HL-60 (cell line): ENCODE data around the gene IL17C.

Source experiments
- CTCF ChIP-seq: IDR thresholded peaks from one replicate; pipeline ENCODE4 v1.5.1; 2011; ENCODE audit warnings: low read length, control low read depth, inconsistent platforms; ENCODE audit not compliant: insufficient read depth
- GABPA ChIP-seq: IDR thresholded peaks from 2 replicates; pipeline ENCODE4 v1.6.1; 2012; ENCODE audit warnings: low read depth

GRCh38 chr16:88640039-88640495 is 1.7 kb downstream of the IL17C start:
- no peak for TF ChIP-seq CTCF
- TF ChIP-seq GABPA: no peak
